Measurements from ENCODE around the gene ZER1.

The ZER1 gene

DNA sequence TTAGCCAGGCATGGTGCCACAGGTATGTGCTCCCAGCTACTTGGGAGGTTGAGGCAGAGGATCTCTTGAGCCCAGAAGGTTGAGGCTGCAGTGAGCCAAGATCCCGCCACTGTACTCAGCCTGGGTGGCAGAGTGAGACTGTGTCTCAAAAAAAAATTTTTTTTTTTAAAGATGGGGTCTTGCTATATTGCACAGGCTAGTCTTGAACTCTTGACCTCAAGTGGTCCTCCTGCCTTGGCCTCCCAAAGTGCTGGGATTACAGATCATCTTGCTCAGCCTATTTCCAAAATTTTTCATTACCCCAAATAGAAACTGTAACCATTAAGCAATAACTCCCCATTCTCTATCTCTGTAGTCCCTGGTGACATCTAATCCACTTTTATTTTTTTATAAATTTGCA lies 10.9 kb upstream of the ZER1 start:
- TF ChIP-seq, protein P1, sequence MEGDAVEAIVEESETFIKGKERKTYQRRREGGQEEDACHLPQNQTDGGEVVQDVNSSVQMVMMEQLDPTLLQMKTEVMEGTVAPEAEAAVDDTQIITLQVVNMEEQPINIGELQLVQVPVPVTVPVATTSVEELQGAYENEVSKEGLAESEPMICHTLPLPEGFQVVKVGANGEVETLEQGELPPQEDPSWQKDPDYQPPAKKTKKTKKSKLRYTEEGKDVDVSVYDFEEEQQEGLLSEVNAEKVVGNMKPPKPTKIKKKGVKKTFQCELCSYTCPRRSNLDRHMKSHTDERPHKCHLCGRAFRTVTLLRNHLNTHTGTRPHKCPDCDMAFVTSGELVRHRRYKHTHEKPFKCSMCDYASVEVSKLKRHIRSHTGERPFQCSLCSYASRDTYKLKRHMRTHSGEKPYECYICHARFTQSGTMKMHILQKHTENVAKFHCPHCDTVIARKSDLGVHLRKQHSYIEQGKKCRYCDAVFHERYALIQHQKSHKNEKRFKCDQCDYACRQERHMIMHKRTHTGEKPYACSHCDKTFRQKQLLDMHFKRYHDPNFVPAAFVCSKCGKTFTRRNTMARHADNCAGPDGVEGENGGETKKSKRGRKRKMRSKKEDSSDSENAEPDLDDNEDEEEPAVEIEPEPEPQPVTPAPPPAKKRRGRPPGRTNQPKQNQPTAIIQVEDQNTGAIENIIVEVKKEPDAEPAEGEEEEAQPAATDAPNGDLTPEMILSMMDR (IDR thresholded peaks at IDR 0.05) = no peak

DNA sequence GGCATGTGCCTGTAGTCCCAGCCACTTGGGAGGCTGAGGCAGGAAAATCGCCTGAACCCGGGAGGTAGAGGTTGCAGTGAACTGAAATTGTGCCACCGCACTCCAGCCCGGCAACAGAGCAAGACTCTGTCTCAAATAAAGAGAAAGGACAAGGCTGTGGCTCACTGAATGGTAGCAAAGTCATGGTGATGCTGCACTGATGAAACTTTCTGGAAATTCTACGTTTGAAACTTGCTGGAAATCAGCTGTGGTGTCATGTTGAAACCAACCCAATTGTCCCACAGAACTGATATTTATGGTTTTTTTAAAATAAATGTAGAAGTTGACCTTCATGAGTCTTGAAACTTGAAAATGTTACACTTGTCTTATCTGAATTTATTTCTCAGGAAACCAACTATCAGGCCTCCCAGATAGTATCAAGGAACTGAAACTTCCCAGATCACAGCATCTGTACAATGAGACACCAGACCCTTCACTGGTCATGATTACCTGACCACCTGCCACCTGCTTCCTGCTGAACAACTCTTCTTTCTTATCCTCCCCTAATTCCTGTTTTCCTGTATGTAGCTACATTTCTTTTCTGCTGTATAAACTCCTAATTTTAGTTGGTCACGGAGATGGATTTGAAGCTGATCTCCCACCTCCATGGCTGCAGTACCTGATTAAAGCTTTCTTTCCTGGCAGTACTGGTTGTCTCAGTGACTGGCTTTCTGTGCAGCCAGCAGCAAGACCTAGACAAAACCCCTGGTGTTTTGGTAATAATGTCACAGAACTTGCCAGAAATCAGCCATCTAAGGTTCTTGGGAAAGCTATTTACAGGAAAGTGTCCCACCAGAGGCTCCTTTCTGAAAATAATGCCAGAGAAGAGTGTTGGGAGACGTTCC lies 9.7 kb upstream of the ZER1 start:
- TF ChIP-seq, protein P1 (IDR thresholded peaks at IDR 0.05) = no peak

DNA sequence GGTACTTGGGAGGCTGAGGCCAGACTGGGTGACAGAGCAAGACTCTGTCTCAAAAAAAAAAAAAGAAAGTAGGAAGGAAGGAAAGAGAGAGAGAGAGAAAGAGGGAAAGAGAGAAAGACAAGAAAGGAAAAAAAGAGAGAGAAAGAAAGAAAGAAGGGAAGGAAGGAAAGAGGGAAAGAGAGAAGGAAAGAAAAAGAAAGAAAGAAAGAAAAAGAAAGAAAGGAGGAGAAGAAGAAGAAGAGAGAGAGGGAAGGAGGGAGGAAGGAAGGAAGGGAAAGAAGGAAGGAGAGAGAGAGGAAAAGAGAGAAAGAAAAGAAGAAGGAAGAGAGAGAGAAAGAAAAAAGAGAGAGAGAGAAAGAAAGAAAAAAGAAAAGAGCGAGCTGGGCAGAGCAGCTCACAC lies 3.1 kb upstream of the ZER1 start:
- TF ChIP-seq, protein P1 (IDR thresholded peaks at IDR 0.05) = no peak

DNA sequence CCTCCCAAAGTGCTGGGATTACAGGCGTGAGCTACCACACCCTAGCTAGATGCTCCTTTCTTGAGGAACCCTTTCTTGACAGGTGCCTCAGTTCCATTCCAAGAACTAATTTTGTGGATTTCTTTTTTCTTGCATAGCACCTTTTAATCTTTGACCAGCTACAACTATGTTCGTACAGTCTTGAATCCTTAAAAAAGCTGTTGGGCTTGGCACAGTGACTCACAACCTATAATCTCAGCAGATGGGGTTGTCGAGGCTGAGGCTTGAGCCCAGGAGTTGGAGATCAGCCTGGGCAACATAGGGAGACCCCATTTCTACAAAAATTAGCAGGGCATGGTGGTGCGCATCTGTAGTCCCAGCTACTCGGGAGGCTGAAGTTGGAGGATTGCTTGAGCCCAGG lies 1.3 kb upstream of the ZER1 start:
- TF ChIP-seq, protein P1 (IDR thresholded peaks at IDR 0.05) = no peak

DNA sequence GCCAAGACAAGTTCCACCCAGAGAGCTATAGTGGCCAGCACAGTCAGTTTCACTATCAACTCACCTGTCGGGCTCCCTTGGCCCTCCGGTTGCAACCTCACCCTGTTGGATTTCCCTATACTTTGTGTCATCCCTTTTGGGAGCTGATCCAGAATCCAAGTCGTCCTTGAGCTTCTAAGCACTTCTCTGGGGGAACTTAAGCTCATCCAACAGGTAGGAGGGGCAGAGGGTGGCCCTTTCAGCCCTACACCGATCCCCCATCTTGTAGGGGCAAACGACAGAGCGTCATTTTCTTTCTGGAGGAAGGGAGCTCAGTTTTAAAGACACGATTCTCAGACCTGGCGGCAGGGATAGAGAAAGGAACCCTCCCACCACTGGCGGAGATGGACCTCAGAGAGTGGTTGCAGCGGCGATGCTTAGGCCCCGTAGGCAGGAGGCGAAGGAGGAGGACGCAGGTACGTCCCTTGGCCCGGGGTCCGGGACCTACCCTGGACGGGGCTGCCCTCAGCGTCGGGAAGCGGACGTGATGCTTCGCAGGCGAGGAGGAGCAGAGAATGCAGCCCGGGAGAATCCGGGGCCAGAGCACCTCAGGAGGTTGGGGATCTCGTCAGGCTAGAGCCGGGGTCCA lies 519 bp downstream of the ZER1 start:
- TF ChIP-seq, protein P1 (IDR thresholded peaks at IDR 0.05) = no peak

DNA sequence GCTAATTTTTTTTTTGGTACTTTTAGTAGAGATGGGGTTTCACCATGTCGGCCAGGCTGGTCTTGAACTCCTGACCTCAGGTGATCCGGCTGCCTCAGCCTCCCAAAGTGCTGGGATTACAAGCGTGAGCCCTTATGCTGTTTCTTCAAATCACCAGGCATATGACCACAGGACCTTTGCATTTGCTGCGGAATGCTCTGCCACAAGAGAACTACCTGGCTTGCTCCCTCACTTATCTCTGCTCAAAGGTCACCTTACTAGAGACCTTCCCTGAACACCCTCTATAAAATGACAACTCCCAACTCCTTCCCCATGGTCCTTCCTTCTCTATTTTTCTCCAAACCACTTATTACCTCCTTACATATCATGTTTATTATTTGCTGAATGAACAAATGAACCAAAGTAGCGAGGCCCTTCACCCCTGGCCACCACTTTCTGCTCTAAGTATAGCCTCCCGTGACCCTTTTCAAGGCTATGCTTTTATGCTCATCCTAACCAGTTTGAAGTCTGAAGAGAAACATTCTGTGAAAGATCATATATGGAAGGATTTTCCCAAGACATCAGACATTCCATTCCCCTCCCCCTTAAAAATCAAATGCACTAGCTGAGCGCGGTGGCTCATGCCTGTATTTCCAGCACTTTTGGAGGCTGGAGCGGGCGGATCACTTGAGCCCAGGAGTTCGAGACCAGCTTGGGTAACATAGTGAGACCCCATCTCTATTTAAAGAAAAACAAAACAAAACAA lies 1.3 kb downstream of the ZER1 start:
- TF ChIP-seq, protein P1 (IDR thresholded peaks at IDR 0.05) = no peak

DNA sequence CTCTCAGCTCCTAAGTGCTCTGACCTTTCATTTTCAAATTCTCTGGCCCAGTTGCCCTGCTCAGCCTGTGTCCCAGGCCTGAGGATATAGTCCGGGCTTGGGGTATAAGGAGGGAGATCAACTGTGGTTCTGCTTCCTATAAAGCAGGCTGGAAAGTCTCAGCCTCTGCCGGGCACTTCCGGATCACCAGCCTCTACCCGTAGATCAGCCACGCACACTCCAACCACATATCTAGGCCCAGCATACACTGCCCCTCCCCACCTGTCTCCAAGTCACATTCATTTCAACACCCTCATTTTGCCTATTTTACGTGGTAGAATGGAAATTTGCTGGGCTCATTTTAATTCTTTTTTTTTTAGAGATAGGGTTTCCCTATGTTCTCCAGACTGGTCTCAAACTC lies 3.1 kb downstream of the ZER1 start:
- TF ChIP-seq, protein P1 (IDR thresholded peaks at IDR 0.05) = no peak
